PFSK-1 (cell line): Measurements from ENCODE around the gene PARP3.

Experiments
- FOXP2 ChIP-seq: optimal IDR thresholded peaks from 2 replicates; pipeline ENCODE3; 2011; ENCODE audit warnings: borderline replicate concordance, control low read depth, inconsistent platforms; ENCODE audit not compliant: insufficient read depth; ENCODE audit errors: extremely low read length, extremely low read depth
- POLR2AphosphoS5 ChIP-seq: IDR thresholded peaks from 2 replicates; pipeline ENCODE4 v1.6.1; 2012; ENCODE audit warnings: low read depth, mild to moderate bottlenecking, control low read depth, low read length, moderate library complexity
- REST ChIP-seq, 2 experiments: IDR thresholded peaks; 2 replicates each; pipeline versions ENCODE4 v1.6.1 to v1.8.0; 2011 to 2012; ENCODE audit warnings: low read depth in 2 of 2, low read length in 2 of 2, control low read depth in 1 of 2, inconsistent platforms in 1 of 2, mild to moderate bottlenecking in 1 of 2, moderate library complexity in 1 of 2; ENCODE audit not compliant: insufficient read depth in 1 of 2
- SIN3A ChIP-seq: IDR thresholded peaks from 2 replicates; pipeline ENCODE4 v1.6.1; 2012; ENCODE audit warnings: mild to moderate bottlenecking, low read length, moderate library complexity, borderline replicate concordance; ENCODE audit not compliant: insufficient read depth
- TAF1 ChIP-seq: IDR thresholded peaks from 2 replicates; pipeline ENCODE4 v1.6.1; 2012; ENCODE audit warnings: low read length, control low read depth, borderline replicate concordance; ENCODE audit not compliant: insufficient read depth

The PARP3 gene

GRCh38 chr3:51983578-51984268 is 41.6 kb downstream of the PARP3 start:
- TF ChIP-seq SIN3A (no peak), REST (IDR thresholded peaks at IDR 0.05; ENCODE audit: insufficient read depth in 1 of 2, low read depth in 2 of 2, low read length in 2 of 2) (no peak), FOXP2 (no peak)

- TF ChIP-seq SIN3A: no peak
- no peak for TF ChIP-seq TAF1
- no peak for TF ChIP-seq FOXP2
- no peak for TF ChIP-seq REST (IDR thresholded peaks at IDR 0.05; ENCODE audit: insufficient read depth in 1 of 2, low read depth in 2 of 2, low read length in 2 of 2)
These were observed 42.1 kb downstream of the PARP3 start for GRCh38 chr3:51984269-51984647.

GRCh38 chr3:51985063-51985462 is 42.9 kb downstream of the PARP3 start:
- TF ChIP-seq REST (IDR thresholded peaks at IDR 0.05; ENCODE audit: insufficient read depth in 1 of 2, low read depth in 2 of 2, low read length in 2 of 2): no peak
- no peak for TF ChIP-seq SIN3A
- no peak for TF ChIP-seq POLR2AphosphoS5
- no peak for TF ChIP-seq FOXP2
- no peak for TF ChIP-seq TAF1

- no peak for TF ChIP-seq POLR2AphosphoS5
- TF ChIP-seq SIN3A: no peak
- no peak for TF ChIP-seq FOXP2
- TF ChIP-seq REST (IDR thresholded peaks at IDR 0.05; ENCODE audit: insufficient read depth in 1 of 2, low read depth in 2 of 2, low read length in 2 of 2): no peak
- TF ChIP-seq TAF1: no peak
These were observed 44.1 kb downstream of the PARP3 start for GRCh38 chr3:51986010-51986947.
